Large intestine (tissue), 3 donors: ENCODE results near the gene EIPR1. TPM values are rescaled to one million over a fixed set of nuclear protein-coding genes. Genes with fewer than 3 reads are reported as not detected.
"Not testable (repeated sequence)": the region's sequence is repeated elsewhere in the genome, so short reads cannot be mapped to it uniquely, and the experiment has no call there.

ENCODE experiments used
- DNase-seq, 2 donors: peaks; one replicate each; pipeline versions ENCODE4 v3.0.0 to v3.0.0-alpha.2; 2013
- H3K27ac ChIP-seq: one replicate; pipeline ENCODE4 v1.5.1; 2013; ENCODE audit warnings: low read length
- H3K27me3 ChIP-seq: 2 replicates; pipeline ENCODE4 v1.6.1; 2013; ENCODE audit warnings: low read length; ENCODE audit not compliant: control insufficient read depth, insufficient read depth
- H3K36me3 ChIP-seq: 2 replicates; pipeline ENCODE4 v1.6.1; 2013; ENCODE audit warnings: low read length; ENCODE audit not compliant: control insufficient read depth, insufficient read depth
- H3K4me1 ChIP-seq: one replicate; pipeline ENCODE4 v1.6.1; 2013; ENCODE audit warnings: low read length; ENCODE audit not compliant: control insufficient read depth, insufficient read depth
- H3K4me3 ChIP-seq: one replicate; pipeline ENCODE4 v1.5.1; 2013; ENCODE audit warnings: low read length
- H3K9me3 ChIP-seq: one replicate; pipeline ENCODE4 v1.6.1; 2013; ENCODE audit warnings: mild to moderate bottlenecking, low read depth, low read length, moderate library complexity; ENCODE audit not compliant: control insufficient read depth
- WGBS: methylation state at CpG from one replicate; pipeline ENCODE4 v1.1.5; 2013; ENCODE audit warnings: low lambda C conversion rate; ENCODE audit not compliant: insufficient coverage; 5-methylcytosine and 5-hydroxymethylcytosine counted together
- polyA plus RNA-seq: library from polyadenylated mRNA; unstranded; fragments of 120-200 nt; gene quantifications from one replicate; pipeline ENCODE4 v1.2.1, GENCODE V29; 2013

The EIPR1 gene
- polyA plus RNA-seq, 1 donor: 22.5 TPM

- H3K9me3 ChIP-seq: no peaks in the 10 kb centered on the region
- no peak overlapping the region for H3K4me3 ChIP-seq
- DNase-seq: no peak
- no peaks in the 10 kb centered on the region for H3K4me1 ChIP-seq
- 92% methylated on average over 2 of the region's 17 CpGs for WGBS
- no peaks in the 10 kb centered on the region for H3K36me3 ChIP-seq
- no peak overlapping the region for H3K27ac ChIP-seq
- H3K27me3 ChIP-seq: no peaks in the 10 kb centered on the region
These were observed 15.9 kb downstream of the EIPR1 start for GRCh38 chr2:3361518-3362389.

- Histone ChIP-seq H3K4me1 (no peaks in the 10 kb centered on the region), H3K36me3 (peaks cover 6% of the 10 kb centered on the region), H3K4me3 (no peak overlapping the region), H3K27ac (no peak overlapping the region), H3K9me3 (no peaks in the 10 kb centered on the region), H3K27me3 (no peaks in the 10 kb centered on the region)
- DNase-seq: no peak
- WGBS: no CpG with 5 or more reads among the region's 8 CpGs
These were observed 19.7 kb downstream of the EIPR1 start for GRCh38 chr2:3357926-3358325.

- not testable (repeated sequence) for H3K27ac ChIP-seq, H3K27me3 ChIP-seq, H3K36me3 ChIP-seq, H3K4me3 ChIP-seq, H3K4me1 ChIP-seq, H3K9me3 ChIP-seq, DNase-seq
- WGBS: 100% methylated on average over 1 of the region's 2 CpGs
These were observed 20.2 kb downstream of the EIPR1 start for GRCh38 chr2:3357446-3357845.

GRCh38 chr2:3356799-3357198 lies 20.8 kb downstream of the EIPR1 start:
- Histone ChIP-seq H3K27me3 (no peaks in the 10 kb centered on the region), H3K27ac (no peak overlapping the region), H3K36me3 (peaks cover 9% of the 10 kb centered on the region), H3K4me1 (no peaks in the 10 kb centered on the region), H3K9me3 (no peaks in the 10 kb centered on the region), H3K4me3 (no peak overlapping the region)
- no CpG with 5 or more reads among the region's 2 CpGs for WGBS
- DNase-seq: no peak

- no peak for DNase-seq
- H3K4me1 ChIP-seq: no peaks in the 10 kb centered on the region
- WGBS: no CpG with 5 or more reads among the region's 8 CpGs
- no peak overlapping the region for H3K4me3 ChIP-seq
- H3K27me3 ChIP-seq: no peaks in the 10 kb centered on the region
- no peaks in the 10 kb centered on the region for H3K9me3 ChIP-seq
- peaks cover 9% of the 10 kb centered on the region for H3K36me3 ChIP-seq
- H3K27ac ChIP-seq: no peak overlapping the region
These were observed 21.6 kb downstream of the EIPR1 start for GRCh38 chr2:3355951-3356569.

GRCh38 chr2:3354986-3355385 lies 22.6 kb downstream of the EIPR1 start:
- no peak overlapping the region for H3K27ac ChIP-seq
- H3K4me1 ChIP-seq: no peaks in the 10 kb centered on the region

GRCh38 chr2:3349211-3349693 lies 28.4 kb downstream of the EIPR1 start:
- H3K4me3 ChIP-seq: no peak overlapping the region
- H3K9me3 ChIP-seq: peaks cover 3% of the 10 kb centered on the region
- DNase-seq: no peak
- peaks cover 17% of the 10 kb centered on the region for H3K36me3 ChIP-seq
- WGBS: 80% methylated on average over 1 of the region's 13 CpGs
- H3K4me1 ChIP-seq: no peaks in the 10 kb centered on the region
- H3K27ac ChIP-seq: no peak overlapping the region
- H3K27me3 ChIP-seq: no peaks in the 10 kb centered on the region

More at GRCh38 chr2:3354986-3355385, 22.6 kb downstream of the EIPR1 start:
- Histone ChIP-seq H3K9me3 (no peaks in the 10 kb centered on the region), H3K36me3 (peaks cover 9% of the 10 kb centered on the region), H3K4me3 (no peak overlapping the region), H3K27me3 (no peaks in the 10 kb centered on the region)
- WGBS: no CpG with 5 or more reads among the region's 3 CpGs
- no peak for DNase-seq

GRCh38 chr2:3348767-3349166 lies 28.9 kb downstream of the EIPR1 start:
- DNase-seq: no peak
- Histone ChIP-seq H3K27ac (no peak overlapping the region), H3K9me3 (peaks cover 3% of the 10 kb centered on the region), H3K4me3 (no peak overlapping the region), H3K36me3 (peaks cover 13% of the 10 kb centered on the region), H3K27me3 (no peaks in the 10 kb centered on the region), H3K4me1 (no peaks in the 10 kb centered on the region)
- WGBS: no CpG with 5 or more reads among the region's 12 CpGs

GRCh38 chr2:3345621-3346020 lies 32.0 kb downstream of the EIPR1 start:
- Histone ChIP-seq H3K36me3 (peaks cover 8% of the 10 kb centered on the region), H3K4me1 (no peaks in the 10 kb centered on the region), H3K27me3 (no peaks in the 10 kb centered on the region), H3K9me3 (peaks cover 3% of the 10 kb centered on the region), H3K4me3 (no peak overlapping the region), H3K27ac (no peak overlapping the region)
- DNase-seq: no peak
- WGBS: no CpG with 5 or more reads among the region's 7 CpGs

GRCh38 chr2:3344897-3345296 lies 32.7 kb downstream of the EIPR1 start:
- Histone ChIP-seq H3K4me1 (no peaks in the 10 kb centered on the region), H3K27ac (no peak overlapping the region), H3K4me3 (no peak overlapping the region), H3K27me3 (no peaks in the 10 kb centered on the region), H3K36me3 (peaks cover 9% of the 10 kb centered on the region), H3K9me3 (peaks cover 5% of the 10 kb centered on the region)
- 78% methylated on average over 3 of the region's 6 CpGs for WGBS
- no peak for DNase-seq
